Neural cell (in vitro differentiated cells): ENCODE data around the gene CDON. TPM values are rescaled to one million over a fixed set of nuclear protein-coding genes. Genes with fewer than 3 reads are reported as not detected.
A peak's percentile ranks its signal among the peaks of the same experiment; 100 is the strongest.

Experiments used
- H2AFZ ChIP-seq: fragments of 200-600, 300-800 bp; sonication (generic), shearing (Covaris generic); 2 replicates; pipeline ENCODE4 v1.6.0; 2014; ENCODE audit warnings: low read depth, mild to moderate bottlenecking, antibody characterized with exemption, low read length, moderate library complexity
- H3F3A ChIP-seq: fragments of 200-600 bp; shearing (Covaris generic); 2 replicates; pipeline ENCODE4 v1.6.1; 2016; ENCODE audit warnings: mild to moderate bottlenecking, moderate library complexity, mixed read lengths, antibody characterized with exemption, low read length; ENCODE audit not compliant: insufficient read depth, poor library complexity, severe bottlenecking
- H3K27ac ChIP-seq: fragments of 200-600, 300-800 bp; sonication (generic), shearing (Covaris generic); 2 replicates; pipeline ENCODE4 v1.5.1; 2014; ENCODE audit warnings: mild to moderate bottlenecking, low read length, moderate library complexity
- H3K27me3 ChIP-seq: fragments of 300-800, 200-600 bp; sonication (generic), shearing (Covaris generic); 2 replicates; pipeline ENCODE4 v1.6.0; 2014; ENCODE audit warnings: mild to moderate bottlenecking, low read depth, low read length, moderate library complexity; ENCODE audit not compliant: insufficient read depth
- H3K36me3 ChIP-seq: fragments of 300-800, 200-600 bp; sonication (generic), shearing (Covaris generic); 2 replicates; pipeline ENCODE4 v1.5.1; 2014; ENCODE audit warnings: mild to moderate bottlenecking, antibody characterized with exemption, low read length, moderate library complexity; ENCODE audit not compliant: insufficient read depth
- H3K4me2 ChIP-seq: fragments of 300-800, 200-600 bp; sonication (generic), shearing (Covaris generic); 2 replicates; pipeline ENCODE4 v1.6.0; 2014; ENCODE audit warnings: mild to moderate bottlenecking, low read length
- H3K4me3 ChIP-seq: fragments of 300-800, 200-600 bp; sonication (generic), shearing (Covaris generic); 2 replicates; pipeline ENCODE4 v1.5.1; 2014; ENCODE audit warnings: mild to moderate bottlenecking, low read length, moderate library complexity
- H3K79me2 ChIP-seq: fragments of 200-600 bp; shearing (Covaris generic); replicated peaks from 2 replicates; pipeline ENCODE4 v1.6.0; 2014; ENCODE audit warnings: mild to moderate bottlenecking, low read length, moderate library complexity; ENCODE audit not compliant: insufficient read depth
- H3K9ac ChIP-seq: fragments of 300-800, 200-600 bp; sonication (generic), shearing (Covaris generic); 2 replicates; pipeline ENCODE4 v1.6.1; 2016; ENCODE audit warnings: mild to moderate bottlenecking, low read length, mixed read lengths
- H3K9me2 ChIP-seq: fragments of 200-600 bp; shearing (Covaris generic); 2 replicates; pipeline ENCODE4 v1.6.1; 2016; ENCODE audit warnings: mild to moderate bottlenecking, low read length, mixed read lengths; ENCODE audit not compliant: insufficient read depth
- H3K9me3 ChIP-seq: fragments of 200-600, 300-800 bp; sonication (generic), shearing (Covaris generic); 2 replicates; pipeline ENCODE4 v1.6.1; 2016; ENCODE audit warnings: mild to moderate bottlenecking, mixed run types, low read length, moderate library complexity, mixed read lengths
- H4K20me1 ChIP-seq: fragments of 200-600 bp; shearing (Covaris generic); 2 replicates; pipeline ENCODE4 v1.6.1; 2016; ENCODE audit warnings: mild to moderate bottlenecking, mixed run types; ENCODE audit not compliant: insufficient read depth
- CTCF ChIP-seq: fragments of 450-650 bp; IDR thresholded peaks from 2 replicates; pipeline ENCODE4 v1.5.1; 2014; ENCODE audit warnings: antibody characterized with exemption, mild to moderate bottlenecking, moderate library complexity; ENCODE audit not compliant: poor library complexity, severe bottlenecking
- EP300 ChIP-seq: fragments of 450-650 bp; conservative IDR thresholded peaks from 2 replicates; pipeline ENCODE4 v1.6.1; 2014; ENCODE audit warnings: antibody characterized with exemption, mild to moderate bottlenecking, moderate library complexity; ENCODE audit not compliant: poor library complexity, severe bottlenecking
- EZH2 ChIP-seq: fragments of 200-600, 300-800 bp; shearing (Covaris generic), sonication (generic); IDR thresholded peaks from 2 replicates; pipeline ENCODE4 v1.6.1; 2014; ENCODE audit warnings: antibody characterized with exemption, low read length, borderline replicate concordance, mild to moderate bottlenecking; ENCODE audit not compliant: insufficient read depth, poor library complexity, severe bottlenecking
- MXI1 ChIP-seq: fragments of 450-650 bp; conservative IDR thresholded peaks from 2 replicates; pipeline ENCODE4 v1.6.1; 2014; ENCODE audit warnings: antibody characterized with exemption, mild to moderate bottlenecking; ENCODE audit not compliant: poor library complexity, severe bottlenecking
- POLR2AphosphoS5 ChIP-seq: IDR thresholded peaks from 2 replicates; pipeline ENCODE4 v1.6.1; 2012
- RAD21 ChIP-seq: fragments of 450-650 bp; conservative IDR thresholded peaks from 2 replicates; pipeline ENCODE4 v1.6.1; 2014; ENCODE audit warnings: antibody characterized with exemption, mild to moderate bottlenecking, moderate library complexity
- REST ChIP-seq: IDR thresholded peaks from 2 replicates; pipeline ENCODE4 v1.6.1; 2012; ENCODE audit warnings: borderline replicate concordance
- SMC3 ChIP-seq: fragments of 450-650 bp; conservative IDR thresholded peaks from 2 replicates; pipeline ENCODE4 v1.6.1; 2014; ENCODE audit warnings: antibody characterized with exemption, mild to moderate bottlenecking, moderate library complexity; ENCODE audit not compliant: poor library complexity
- TAF1 ChIP-seq: IDR thresholded peaks from 2 replicates; pipeline ENCODE4 v1.6.1; 2012; ENCODE audit warnings: low read depth
- polyA minus RNA-seq: library from RNA; depleted of rRNA, polyadenylated mRNA; stranded (reverse); fragments of >200 nt; gene quantifications from 2 replicates; pipeline ENCODE4 v1.2.3, GENCODE V29; 2014
- polyA plus RNA-seq: library from polyadenylated mRNA; depleted of rRNA; stranded (reverse); fragments of >200 nt; gene quantifications from 2 replicates; pipeline ENCODE4 v1.2.3, GENCODE V29; 2014

CDON gene
- polyA plus RNA-seq: 44.1 and 45.7 TPM in 2 replicates
- 90.8 and 103 TPM in 2 replicates for polyA minus RNA-seq

GRCh38 chr11:126062679-126063506, at the start of gene CDON:
TSS of gene CDON (minus strand) at chr11:126062866. CDS start at chr11:126023476, 39,390 bp downstream.
- Histone ChIP-seq H3K9ac (peak within 1 kb of the TSS; percentile 89), H3K4me2 (peak within 1 kb of the TSS; percentile 83), H3K79me2 (peaks cover 27% of the 10 kb centered on the region), H3K9me2 (no peaks in the 10 kb centered on the region), H3K4me3 (peak within 1 kb of the TSS; percentile 87), H3K36me3 (no peaks in the 10 kb centered on the region), H2AFZ (peak within 1 kb of the TSS; percentile 31), H3F3A (no peaks in the 10 kb centered on the region), H3K9me3 (no peaks in the 10 kb centered on the region), H3K27me3 (no peaks in the 10 kb centered on the region), H4K20me1 (no peaks in the 10 kb centered on the region), H3K27ac (peak within 1 kb of the TSS; percentile 88)
- TF ChIP-seq EZH2: no peak
- TF ChIP-seq REST: no peak
- peak; percentile 51 for TF ChIP-seq CTCF
- TF ChIP-seq EP300: peak; percentile 58
- TF ChIP-seq RAD21: peak; percentile 33
- TF ChIP-seq POLR2AphosphoS5: peak; percentile 67
- TF ChIP-seq SMC3: peak; percentile 28
- no peak for TF ChIP-seq TAF1
- peak; percentile 72 for TF ChIP-seq MXI1

GRCh38 chr11:126111458-126112116, 48.9 kb upstream of the CDON start:
- Histone ChIP-seq H3K9me2 (no peaks in the 10 kb centered on the region), H3K9ac (peak overlapping the region; percentile 40), H2AFZ (no peak overlapping the region), H3K27ac (peak overlapping the region; percentile 63), H4K20me1 (no peaks in the 10 kb centered on the region), H3K36me3 (no peaks in the 10 kb centered on the region), H3K4me2 (no peak overlapping the region), H3K27me3 (no peaks in the 10 kb centered on the region), H3F3A (no peaks in the 10 kb centered on the region), H3K79me2 (no peaks in the 10 kb centered on the region), H3K9me3 (no peaks in the 10 kb centered on the region), H3K4me3 (no peak overlapping the region)
- no peak for TF ChIP-seq POLR2AphosphoS5
- no peak for TF ChIP-seq REST
